Stimulated activated effector memory CD8-positive, alpha-beta T cell treated with anti-CD3 and anti-CD28 coated beads, Interleukin-12 subunit alpha, Interleukin-12 subunit beta, amount 100 ng/mL, for 72 hours (primary cell): ENCODE data around the gene LRRC8D.

Source experiments
- ATAC-seq: fragments of 150-1000 bp; cut with Tn5 transposase; 2 replicates; pipeline ENCODE4 v1.10.0; 2021
- DNase-seq, 2 donors: peaks; one replicate each; pipeline ENCODE4 v3.0.0; 2021 to 2022; ENCODE audit warnings: low spot score in 2 of 2
- H3K27ac Mint-ChIP-seq: one replicate; pipeline ENCODE4 v1.8.0; 2022; ENCODE audit warnings: mild to moderate bottlenecking, mixed read lengths
- H3K36me3 Mint-ChIP-seq: one replicate; pipeline ENCODE4 v1.8.0; 2022; ENCODE audit warnings: mild to moderate bottlenecking, mixed read lengths
- H3K4me1 Mint-ChIP-seq: one replicate; pipeline ENCODE4 v1.8.0; 2022; ENCODE audit warnings: mixed read lengths
- H3K4me3 Mint-ChIP-seq: one replicate; pipeline ENCODE4 v1.8.0; 2022; ENCODE audit warnings: mild to moderate bottlenecking, mixed read lengths
- H3K9me3 Mint-ChIP-seq: one replicate; pipeline ENCODE4 v1.8.0; 2022; ENCODE audit warnings: mixed read lengths

LRRC8D gene

GRCh38 chr1:89837036-89837481 lies 16.2 kb downstream of the LRRC8D start:
- Mint-ChIP-seq H3K27ac (no peak overlapping the region), H3K9me3 (no peaks in the 10 kb centered on the region)

GRCh38 chr1:89837510-89837909 lies 16.7 kb downstream of the LRRC8D start:
- Mint-ChIP-seq H3K27ac (no peak overlapping the region), H3K4me3 (no peak overlapping the region), H3K9me3 (no peaks in the 10 kb centered on the region), H3K36me3 (no peaks in the 10 kb centered on the region), H3K4me1 (peaks cover 7% of the 10 kb centered on the region)
- DNase-seq = no peak
- no peak for ATAC-seq

More at GRCh38 chr1:89837036-89837481, 16.2 kb downstream of the LRRC8D start:
- Mint-ChIP-seq H3K4me1 (peaks cover 5% of the 10 kb centered on the region), H3K36me3 (no peaks in the 10 kb centered on the region), H3K4me3 (no peak overlapping the region)
- no peak for ATAC-seq
- no peak for DNase-seq

- ATAC-seq = no peak
- Mint-ChIP-seq H3K4me1 (peaks cover 21% of the 10 kb centered on the region), H3K4me3 (no peak overlapping the region), H3K27ac (no peak overlapping the region), H3K36me3 (no peaks in the 10 kb centered on the region), H3K9me3 (no peaks in the 10 kb centered on the region)
- DNase-seq = no peak
These were observed 18.7 kb downstream of the LRRC8D start for GRCh38 chr1:89839516-89839915.

- Mint-ChIP-seq H3K4me1 (peaks cover 34% of the 10 kb centered on the region), H3K36me3 (peaks cover under 1% of the 10 kb centered on the region), H3K27ac (no peak overlapping the region), H3K4me3 (peak overlapping the region; percentile 89), H3K9me3 (no peaks in the 10 kb centered on the region)
- ATAC-seq (no peak), DNase-seq (no peak)
These were observed 20.7 kb downstream of the LRRC8D start for GRCh38 chr1:89841507-89841906.

GRCh38 chr1:89842567-89843272 lies 21.9 kb downstream of the LRRC8D start:
- H3K4me1 Mint-ChIP-seq = peaks cover 36% of the 10 kb centered on the region
- no peaks in the 10 kb centered on the region for H3K9me3 Mint-ChIP-seq
- ATAC-seq = peak; percentile 57
- H3K4me3 Mint-ChIP-seq = peak overlapping the region; percentile 89
- peaks cover 9% of the 10 kb centered on the region for H3K36me3 Mint-ChIP-seq
- no peak for DNase-seq
- H3K27ac Mint-ChIP-seq = peak overlapping the region; percentile 92

- H3K4me3 Mint-ChIP-seq = peak overlapping the region; percentile 89
- peaks cover 9% of the 10 kb centered on the region for H3K36me3 Mint-ChIP-seq
- H3K4me1 Mint-ChIP-seq = peaks cover 36% of the 10 kb centered on the region
- ATAC-seq (peak; percentile 96), DNase-seq (peak; percentile 69 to 86)
- H3K27ac Mint-ChIP-seq = peak overlapping the region; percentile 92
- H3K9me3 Mint-ChIP-seq = no peaks in the 10 kb centered on the region
These were observed 22.7 kb downstream of the LRRC8D start for GRCh38 chr1:89843273-89844130.

GRCh38 chr1:89844241-89844807 lies 23.5 kb downstream of the LRRC8D start:
- Mint-ChIP-seq H3K9me3 (no peaks in the 10 kb centered on the region), H3K36me3 (peaks cover 9% of the 10 kb centered on the region), H3K27ac (peak overlapping the region; percentile 92), H3K4me1 (peaks cover 36% of the 10 kb centered on the region), H3K4me3 (peak overlapping the region; percentile 89)
- no peak for DNase-seq
- peak; percentile 24 for ATAC-seq

GRCh38 chr1:89844860-89845259 lies 24.0 kb downstream of the LRRC8D start:
- H3K27ac Mint-ChIP-seq = peak overlapping the region; percentile 92
- ATAC-seq = no peak
- peak overlapping the region; percentile 89 for H3K4me3 Mint-ChIP-seq
- no peak for DNase-seq
- peaks cover 9% of the 10 kb centered on the region for H3K36me3 Mint-ChIP-seq
- H3K9me3 Mint-ChIP-seq = no peaks in the 10 kb centered on the region
- H3K4me1 Mint-ChIP-seq = peaks cover 36% of the 10 kb centered on the region

GRCh38 chr1:89847191-89847729 lies 26.4 kb downstream of the LRRC8D start:
- DNase-seq (no peak), ATAC-seq (no peak)
- H3K4me1 Mint-ChIP-seq = peaks cover 48% of the 10 kb centered on the region
- peaks cover 17% of the 10 kb centered on the region for H3K36me3 Mint-ChIP-seq
- H3K27ac Mint-ChIP-seq = no peak overlapping the region
- H3K4me3 Mint-ChIP-seq = no peak overlapping the region
- no peaks in the 10 kb centered on the region for H3K9me3 Mint-ChIP-seq

GRCh38 chr1:89850844-89851415 lies 30.1 kb downstream of the LRRC8D start:
- ATAC-seq (no peak), DNase-seq (no peak)
- no peak overlapping the region for H3K4me3 Mint-ChIP-seq
- no peaks in the 10 kb centered on the region for H3K9me3 Mint-ChIP-seq
- H3K27ac Mint-ChIP-seq = no peak overlapping the region
- peaks cover 23% of the 10 kb centered on the region for H3K36me3 Mint-ChIP-seq
- H3K4me1 Mint-ChIP-seq = peaks cover 24% of the 10 kb centered on the region

GRCh38 chr1:89854140-89854539 lies 33.3 kb downstream of the LRRC8D start:
- DNase-seq = no peak
- Mint-ChIP-seq H3K4me1 (peaks cover 12% of the 10 kb centered on the region), H3K27ac (no peak overlapping the region), H3K9me3 (no peaks in the 10 kb centered on the region), H3K4me3 (no peak overlapping the region), H3K36me3 (peaks cover 16% of the 10 kb centered on the region)
- ATAC-seq = peak; percentile 66

- peaks cover 16% of the 10 kb centered on the region for H3K36me3 Mint-ChIP-seq
- H3K9me3 Mint-ChIP-seq = no peaks in the 10 kb centered on the region
- H3K27ac Mint-ChIP-seq = no peak overlapping the region
- peaks cover 7% of the 10 kb centered on the region for H3K4me1 Mint-ChIP-seq
- no peak for DNase-seq
- peak; percentile 93 for ATAC-seq
- H3K4me3 Mint-ChIP-seq = no peak overlapping the region
These were observed 34.7 kb downstream of the LRRC8D start for GRCh38 chr1:89855413-89856123.

- Mint-ChIP-seq H3K4me3 (peak overlapping the region; percentile 26), H3K27ac (peak overlapping the region; percentile 88), H3K4me1 (peaks cover 28% of the 10 kb centered on the region), H3K9me3 (no peaks in the 10 kb centered on the region), H3K36me3 (no peaks in the 10 kb centered on the region)
- no peak for DNase-seq
- no peak for ATAC-seq
These were observed 42.5 kb downstream of the LRRC8D start for GRCh38 chr1:89863165-89863830.
